H54 (cell line): ENCODE measurements around the gene JSRP1.

Experiments
- DNase-seq: peaks from one replicate; pipeline ENCODE4 v3.0.0; 2011; ENCODE audit warnings: low spot score, mixed read lengths; ENCODE audit not compliant: insufficient read length
- FAIRE-seq: peaks from 3 replicates; lab custom pipeline; 2011; peaks lifted over from hg19 to GRCh38; lab: Jason Lieb, UNC
- POLR2A ChIP-seq: IDR thresholded peaks from 2 replicates; pipeline ENCODE4 v1.6.1; 2011; ENCODE audit warnings: low read depth, mild to moderate bottlenecking, low read length

JSRP1 gene

GRCh38 chr19:2207991-2208860, 48.0 kb downstream of the JSRP1 start:
- no peak for FAIRE-seq
- no peak for TF ChIP-seq POLR2A
- DNase-seq = no peak

GRCh38 chr19:2207008-2207407, 49.2 kb downstream of the JSRP1 start:
- FAIRE-seq (no peak), DNase-seq (no peak)
- no peak for TF ChIP-seq POLR2A

GRCh38 chr19:2202366-2202765, 53.9 kb downstream of the JSRP1 start:
- TF ChIP-seq POLR2A = no peak
- FAIRE-seq (no peak), DNase-seq (no peak)
